Neural cell (in vitro differentiated cells): Measurements from ENCODE around the gene EVPL.

Experiments
- EP300 ChIP-seq: fragments of 450-650 bp; conservative IDR thresholded peaks from 2 replicates; pipeline ENCODE4 v1.6.1; 2014; ENCODE audit warnings: antibody characterized with exemption, mild to moderate bottlenecking, moderate library complexity; ENCODE audit not compliant: poor library complexity, severe bottlenecking
- EZH2 ChIP-seq: fragments of 200-600, 300-800 bp; shearing (Covaris generic), sonication (generic); IDR thresholded peaks from 2 replicates; pipeline ENCODE4 v1.6.1; 2014; ENCODE audit warnings: antibody characterized with exemption, low read length, borderline replicate concordance, mild to moderate bottlenecking; ENCODE audit not compliant: insufficient read depth, poor library complexity, severe bottlenecking
- MXI1 ChIP-seq: fragments of 450-650 bp; conservative IDR thresholded peaks from 2 replicates; pipeline ENCODE4 v1.6.1; 2014; ENCODE audit warnings: antibody characterized with exemption, mild to moderate bottlenecking; ENCODE audit not compliant: poor library complexity, severe bottlenecking
- POLR2AphosphoS5 ChIP-seq: IDR thresholded peaks from 2 replicates; pipeline ENCODE4 v1.6.1; 2012
- RAD21 ChIP-seq: fragments of 450-650 bp; conservative IDR thresholded peaks from 2 replicates; pipeline ENCODE4 v1.6.1; 2014; ENCODE audit warnings: antibody characterized with exemption, mild to moderate bottlenecking, moderate library complexity
- SMC3 ChIP-seq: fragments of 450-650 bp; conservative IDR thresholded peaks from 2 replicates; pipeline ENCODE4 v1.6.1; 2014; ENCODE audit warnings: antibody characterized with exemption, mild to moderate bottlenecking, moderate library complexity; ENCODE audit not compliant: poor library complexity
- TF ChIP-seq, protein P1 (sequence below): fragments of 450-650 bp; IDR thresholded peaks from 2 replicates; pipeline ENCODE4 v1.5.1; 2014; ENCODE audit warnings: antibody characterized with exemption, mild to moderate bottlenecking, moderate library complexity; ENCODE audit not compliant: poor library complexity, severe bottlenecking
- TF ChIP-seq, protein P2 (sequence below): IDR thresholded peaks from 2 replicates; pipeline ENCODE4 v1.6.1; 2012; ENCODE audit warnings: borderline replicate concordance

DNA sequence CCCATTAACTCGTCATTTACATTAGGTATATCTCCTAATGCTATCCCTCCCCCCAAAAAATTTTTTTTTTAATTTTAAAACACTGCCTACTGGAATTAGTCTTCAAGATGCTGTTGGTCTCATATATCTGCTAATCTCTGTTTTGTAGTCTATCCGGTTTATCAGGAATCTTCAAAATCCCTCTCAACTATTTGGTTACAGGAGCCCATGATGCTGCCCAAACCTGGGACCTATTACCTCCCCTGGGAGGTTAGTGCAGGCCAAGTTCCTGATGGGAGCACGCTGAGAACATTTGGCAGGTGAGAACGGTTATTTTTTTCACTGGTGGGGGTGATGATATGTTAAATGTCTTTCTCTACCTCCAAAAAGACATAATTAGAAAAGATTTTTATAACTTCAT, 41.1 kb downstream of the EVPL start:
- TF ChIP-seq, protein P1, sequence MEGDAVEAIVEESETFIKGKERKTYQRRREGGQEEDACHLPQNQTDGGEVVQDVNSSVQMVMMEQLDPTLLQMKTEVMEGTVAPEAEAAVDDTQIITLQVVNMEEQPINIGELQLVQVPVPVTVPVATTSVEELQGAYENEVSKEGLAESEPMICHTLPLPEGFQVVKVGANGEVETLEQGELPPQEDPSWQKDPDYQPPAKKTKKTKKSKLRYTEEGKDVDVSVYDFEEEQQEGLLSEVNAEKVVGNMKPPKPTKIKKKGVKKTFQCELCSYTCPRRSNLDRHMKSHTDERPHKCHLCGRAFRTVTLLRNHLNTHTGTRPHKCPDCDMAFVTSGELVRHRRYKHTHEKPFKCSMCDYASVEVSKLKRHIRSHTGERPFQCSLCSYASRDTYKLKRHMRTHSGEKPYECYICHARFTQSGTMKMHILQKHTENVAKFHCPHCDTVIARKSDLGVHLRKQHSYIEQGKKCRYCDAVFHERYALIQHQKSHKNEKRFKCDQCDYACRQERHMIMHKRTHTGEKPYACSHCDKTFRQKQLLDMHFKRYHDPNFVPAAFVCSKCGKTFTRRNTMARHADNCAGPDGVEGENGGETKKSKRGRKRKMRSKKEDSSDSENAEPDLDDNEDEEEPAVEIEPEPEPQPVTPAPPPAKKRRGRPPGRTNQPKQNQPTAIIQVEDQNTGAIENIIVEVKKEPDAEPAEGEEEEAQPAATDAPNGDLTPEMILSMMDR, result no peak
- no peak for TF ChIP-seq POLR2AphosphoS5
- no peak for TF ChIP-seq EZH2
- no peak for TF ChIP-seq MXI1
- TF ChIP-seq EP300, result no peak
- no peak for TF ChIP-seq RAD21
- TF ChIP-seq, protein P2, sequence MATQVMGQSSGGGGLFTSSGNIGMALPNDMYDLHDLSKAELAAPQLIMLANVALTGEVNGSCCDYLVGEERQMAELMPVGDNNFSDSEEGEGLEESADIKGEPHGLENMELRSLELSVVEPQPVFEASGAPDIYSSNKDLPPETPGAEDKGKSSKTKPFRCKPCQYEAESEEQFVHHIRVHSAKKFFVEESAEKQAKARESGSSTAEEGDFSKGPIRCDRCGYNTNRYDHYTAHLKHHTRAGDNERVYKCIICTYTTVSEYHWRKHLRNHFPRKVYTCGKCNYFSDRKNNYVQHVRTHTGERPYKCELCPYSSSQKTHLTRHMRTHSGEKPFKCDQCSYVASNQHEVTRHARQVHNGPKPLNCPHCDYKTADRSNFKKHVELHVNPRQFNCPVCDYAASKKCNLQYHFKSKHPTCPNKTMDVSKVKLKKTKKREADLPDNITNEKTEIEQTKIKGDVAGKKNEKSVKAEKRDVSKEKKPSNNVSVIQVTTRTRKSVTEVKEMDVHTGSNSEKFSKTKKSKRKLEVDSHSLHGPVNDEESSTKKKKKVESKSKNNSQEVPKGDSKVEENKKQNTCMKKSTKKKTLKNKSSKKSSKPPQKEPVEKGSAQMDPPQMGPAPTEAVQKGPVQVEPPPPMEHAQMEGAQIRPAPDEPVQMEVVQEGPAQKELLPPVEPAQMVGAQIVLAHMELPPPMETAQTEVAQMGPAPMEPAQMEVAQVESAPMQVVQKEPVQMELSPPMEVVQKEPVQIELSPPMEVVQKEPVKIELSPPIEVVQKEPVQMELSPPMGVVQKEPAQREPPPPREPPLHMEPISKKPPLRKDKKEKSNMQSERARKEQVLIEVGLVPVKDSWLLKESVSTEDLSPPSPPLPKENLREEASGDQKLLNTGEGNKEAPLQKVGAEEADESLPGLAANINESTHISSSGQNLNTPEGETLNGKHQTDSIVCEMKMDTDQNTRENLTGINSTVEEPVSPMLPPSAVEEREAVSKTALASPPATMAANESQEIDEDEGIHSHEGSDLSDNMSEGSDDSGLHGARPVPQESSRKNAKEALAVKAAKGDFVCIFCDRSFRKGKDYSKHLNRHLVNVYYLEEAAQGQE, result no peak
- TF ChIP-seq SMC3, result no peak
